Measurements from ENCODE around the gene FERMT3.
"Not testable (repeated sequence)": the region's sequence is repeated elsewhere in the genome, so short reads cannot be mapped to it uniquely, and the experiment has no call there.

Gene FERMT3

DNA sequence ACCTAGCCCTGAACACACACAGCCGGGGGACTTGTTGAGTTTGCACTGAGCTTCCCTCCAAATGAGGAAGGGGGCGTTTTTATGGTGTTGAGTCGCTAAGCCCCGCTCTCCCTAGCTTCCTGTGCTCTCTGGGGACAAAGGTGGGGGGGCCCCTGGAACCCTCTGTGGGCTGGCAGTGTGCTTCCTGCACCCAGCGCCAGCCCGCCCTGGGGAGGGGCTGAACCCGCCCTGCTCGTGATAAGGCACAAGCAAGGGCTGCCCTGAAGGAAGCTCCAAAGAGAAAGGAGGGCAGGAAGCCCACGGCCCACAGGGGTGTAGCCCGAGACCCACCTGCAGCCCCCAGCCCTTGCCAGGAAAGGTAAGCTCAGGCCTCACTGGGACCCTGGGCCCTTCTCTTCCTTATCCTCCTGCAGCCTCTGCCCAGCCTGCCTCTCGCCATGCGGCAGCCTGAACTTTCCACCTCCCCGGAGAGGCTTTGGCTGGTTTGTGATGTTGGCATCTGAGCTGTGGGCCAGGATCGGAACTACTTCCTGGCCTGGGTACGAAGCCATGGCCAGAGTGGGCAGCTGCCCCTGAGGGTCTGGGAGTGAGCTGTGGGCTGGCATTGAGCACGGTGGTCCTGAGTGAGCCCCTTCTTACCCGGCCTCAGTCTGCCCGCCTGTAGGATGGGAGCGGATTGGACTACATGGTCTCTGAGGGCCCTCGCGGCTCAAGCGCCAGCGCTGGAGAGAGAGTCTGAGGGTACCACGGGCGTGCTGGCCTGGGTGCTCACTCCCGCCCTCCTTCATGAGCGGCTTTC lies at the start of gene FERMT3:
Gene FERMT3 (plus strand): TSS at position 265 of the 799 bp plus-strand sequence. CDS start 644 bp downstream, outside the sequence.
- peak; percentile 73 to 76 for DNase-seq (ENCODE audit: low read depth in 2 of 2)

DNA sequence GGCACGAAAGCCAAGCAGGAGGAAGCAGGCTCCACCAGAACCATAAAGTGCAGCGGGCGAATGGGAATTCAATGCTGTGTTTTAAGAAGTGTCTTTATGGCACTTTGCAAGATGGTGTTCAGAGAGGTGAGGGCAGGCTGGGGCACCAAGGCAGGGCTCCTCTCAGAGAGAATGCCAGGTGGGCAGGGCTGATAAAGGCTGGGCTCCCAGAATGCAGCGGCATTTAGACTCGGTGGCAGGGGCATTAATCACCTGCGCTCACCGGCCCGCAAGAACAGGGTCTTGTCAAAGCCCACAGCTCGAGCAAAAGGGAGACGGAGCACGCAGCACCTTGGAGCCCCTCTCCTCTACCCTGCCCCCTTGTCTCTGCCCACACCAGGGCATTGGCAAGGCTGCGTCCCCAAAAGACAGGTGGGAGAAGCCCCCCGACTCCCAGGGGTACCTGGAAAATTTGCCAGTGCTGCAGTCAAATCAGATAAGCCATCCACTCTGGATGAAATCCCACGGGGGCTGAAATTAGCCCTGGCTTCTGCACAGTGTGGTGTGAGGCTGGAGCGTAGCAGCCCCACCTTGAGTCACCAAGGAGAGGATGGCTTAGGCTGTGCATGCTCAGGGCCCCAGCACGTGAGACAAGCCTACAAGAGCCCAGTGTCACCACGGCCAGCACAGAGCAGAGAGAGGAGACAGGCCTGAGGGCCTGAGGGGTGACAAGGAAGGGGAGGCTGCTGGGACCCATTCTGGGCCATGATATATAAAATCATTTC lies 48.7 kb upstream of the FERMT3 start:
- DNase-seq (ENCODE audit: low read depth in 2 of 2): no peak

DNA sequence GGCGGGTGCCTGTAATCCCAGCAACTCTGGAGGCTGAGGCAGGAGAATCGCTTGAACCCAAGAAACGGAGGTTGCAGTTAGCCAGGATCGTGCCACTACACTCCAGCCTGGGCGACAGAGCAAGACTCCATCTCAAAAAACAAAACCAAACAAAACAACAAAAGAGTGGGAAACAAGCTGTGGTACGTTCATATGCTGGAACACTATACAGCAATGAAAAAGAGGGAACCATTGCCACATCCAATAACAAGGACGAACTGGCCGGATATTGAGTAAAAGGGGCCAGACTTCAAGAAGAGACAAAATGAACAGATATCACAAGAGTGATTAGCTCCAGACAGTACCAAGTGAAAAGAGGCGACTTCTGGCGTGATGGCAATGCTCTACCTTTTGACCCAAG lies 45.5 kb upstream of the FERMT3 start:
- DNase-seq (ENCODE audit: low read depth in 2 of 2): no peak

DNA sequence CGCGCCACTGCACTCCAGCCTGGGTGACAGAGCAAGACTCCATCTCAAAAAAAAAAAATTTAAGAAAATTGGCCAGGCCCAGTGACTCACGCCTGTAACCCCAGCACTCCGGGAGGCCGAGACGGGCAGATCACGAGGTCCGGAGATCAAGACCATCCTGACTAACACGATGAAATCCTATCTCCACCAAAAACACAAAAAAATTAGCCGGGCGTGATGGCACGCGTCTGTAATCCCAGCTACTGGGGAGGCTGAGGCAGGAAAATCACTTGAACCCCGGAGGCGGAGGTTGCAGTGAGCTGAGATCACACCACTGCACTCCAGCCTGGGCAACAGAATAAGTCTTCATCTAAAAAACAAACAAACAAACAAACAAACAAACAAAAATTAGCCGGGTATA lies 43.8 kb upstream of the FERMT3 start:
- not testable (repeated sequence) for DNase-seq (ENCODE audit: low read depth in 2 of 2)

DNA sequence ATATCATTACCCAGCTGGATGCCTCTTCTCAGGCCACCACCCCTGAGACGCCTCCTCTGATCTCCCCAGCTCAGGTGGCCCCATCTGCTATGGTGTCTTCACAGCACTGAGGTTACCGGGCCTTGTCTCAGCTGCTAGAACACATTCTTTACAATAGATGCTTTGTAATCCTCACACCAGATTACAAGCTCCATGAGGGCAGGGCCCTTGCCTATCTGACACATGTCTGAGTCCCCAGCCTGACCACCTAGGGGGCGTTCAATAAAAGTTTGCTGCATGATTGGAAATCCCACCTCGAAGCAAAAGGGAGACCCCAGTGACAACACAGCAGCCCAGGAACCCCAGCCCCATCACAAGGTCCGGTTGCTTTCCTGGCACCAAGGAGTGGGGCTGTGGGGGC lies 42.6 kb upstream of the FERMT3 start:
- no peak for DNase-seq (ENCODE audit: low read depth in 2 of 2)

DNA sequence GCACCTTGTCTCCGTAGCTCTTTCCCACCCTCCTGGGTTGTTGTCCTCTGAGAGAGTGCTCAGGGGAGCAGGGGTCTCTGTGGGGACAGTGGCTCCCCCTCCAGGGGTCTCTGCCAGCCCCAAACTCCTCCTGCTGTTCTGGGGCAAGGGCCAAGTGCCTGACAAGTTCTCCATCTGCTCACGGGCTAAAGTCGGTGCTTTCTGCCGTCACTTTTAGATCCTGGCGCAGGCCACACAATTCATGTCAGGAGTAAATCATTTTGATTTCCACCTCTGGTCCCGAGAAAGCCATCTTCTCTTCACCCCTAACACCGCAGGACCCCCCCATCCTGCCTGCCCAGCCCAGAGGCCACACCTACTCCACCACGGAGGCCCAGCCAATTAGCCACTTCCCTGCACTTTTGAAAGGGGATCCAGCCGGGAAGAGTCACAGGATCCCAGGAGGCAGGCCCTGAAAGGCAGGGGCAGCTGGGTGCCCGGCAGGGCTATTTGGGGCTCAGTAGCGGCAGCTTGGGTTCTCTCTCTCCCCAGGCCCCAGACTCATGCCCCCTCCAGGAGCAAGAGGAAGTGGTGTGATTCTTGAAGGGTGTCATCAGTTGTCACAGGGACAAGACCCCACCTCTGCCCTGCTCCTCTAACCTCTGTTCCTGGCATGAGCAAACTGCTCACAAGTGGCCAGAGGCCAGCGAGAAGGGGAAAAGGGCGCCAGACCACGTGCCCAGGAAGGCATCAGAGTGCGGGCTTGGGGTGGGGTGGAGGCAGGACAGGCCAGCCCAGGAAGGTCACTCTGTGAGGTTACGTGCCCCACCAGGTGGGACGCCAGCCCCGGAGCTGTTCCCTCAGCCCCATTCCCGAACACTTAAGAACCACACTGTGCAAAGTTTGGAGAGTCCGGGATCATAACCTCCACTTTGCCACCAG lies 41.9 kb upstream of the FERMT3 start:
- DNase-seq (ENCODE audit: low read depth in 2 of 2): no peak

DNA sequence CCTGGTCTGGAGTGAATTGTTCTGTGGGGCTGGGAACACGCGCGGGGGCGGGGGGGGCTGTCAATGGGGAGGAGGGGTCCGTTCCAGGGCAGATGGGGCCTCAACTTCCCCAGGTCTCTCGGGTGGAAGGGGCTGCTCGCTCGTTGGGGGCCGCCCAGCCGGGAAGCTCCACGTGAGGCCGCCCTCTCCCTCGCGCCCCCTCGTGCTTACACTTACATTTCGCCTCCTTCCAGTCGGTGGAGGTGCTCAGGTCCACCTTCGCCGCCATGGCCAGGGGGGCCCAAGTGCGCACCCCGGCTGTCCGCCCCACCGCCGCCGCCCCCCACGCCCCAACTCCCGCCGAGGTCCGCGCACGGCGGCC lies 41.1 kb upstream of the FERMT3 start:
- DNase-seq (ENCODE audit: low read depth in 2 of 2): peak in 1 of 2 donors; percentile 11

DNA sequence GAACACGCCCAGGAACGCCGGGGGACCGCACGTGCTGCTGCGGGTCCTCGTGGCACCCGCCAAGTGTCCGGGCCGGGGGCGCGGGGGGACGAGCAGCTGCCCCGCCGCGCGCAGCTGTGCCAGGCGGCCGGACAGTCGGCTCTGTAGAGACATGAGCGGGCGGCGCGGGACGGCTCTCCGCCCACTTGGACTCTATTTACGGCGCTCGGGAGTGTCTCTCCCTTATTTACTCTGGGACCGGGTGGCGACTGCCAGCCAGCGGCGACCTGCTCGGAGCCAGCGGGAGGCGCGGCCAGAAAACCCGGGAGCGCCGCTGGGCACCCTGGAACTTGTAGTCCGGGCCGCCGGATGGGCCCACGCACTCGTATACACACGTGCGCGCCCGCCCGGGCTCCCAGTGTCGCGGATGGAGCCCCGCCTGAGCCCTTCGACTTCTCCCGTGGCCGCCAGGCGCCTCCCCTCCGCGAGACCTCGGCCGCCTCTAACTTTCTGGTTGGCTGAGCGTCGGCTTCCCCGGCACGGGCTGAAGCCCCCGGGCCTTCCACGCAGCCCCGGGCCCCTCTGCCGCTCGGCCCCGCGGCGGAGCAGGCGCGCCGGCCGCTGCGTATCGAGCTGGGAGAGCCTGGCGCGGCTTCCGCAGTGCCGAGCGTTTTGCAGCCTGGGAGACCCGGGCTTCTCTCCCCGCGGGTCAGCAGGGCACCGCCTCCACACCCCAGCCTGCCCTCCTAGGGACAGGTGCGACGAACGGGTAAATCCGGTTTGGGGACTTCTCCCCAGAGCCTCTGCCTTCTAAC lies 40.5 kb upstream of the FERMT3 start, which contains the start of gene MACROD1:
Gene MACROD1 (minus strand): TSS at position 272 of the 794 bp plus-strand sequence. CDS start 119 bp downstream, at position 153.
- peak; percentile 78 to 82 for DNase-seq (ENCODE audit: low read depth in 2 of 2)

DNA sequence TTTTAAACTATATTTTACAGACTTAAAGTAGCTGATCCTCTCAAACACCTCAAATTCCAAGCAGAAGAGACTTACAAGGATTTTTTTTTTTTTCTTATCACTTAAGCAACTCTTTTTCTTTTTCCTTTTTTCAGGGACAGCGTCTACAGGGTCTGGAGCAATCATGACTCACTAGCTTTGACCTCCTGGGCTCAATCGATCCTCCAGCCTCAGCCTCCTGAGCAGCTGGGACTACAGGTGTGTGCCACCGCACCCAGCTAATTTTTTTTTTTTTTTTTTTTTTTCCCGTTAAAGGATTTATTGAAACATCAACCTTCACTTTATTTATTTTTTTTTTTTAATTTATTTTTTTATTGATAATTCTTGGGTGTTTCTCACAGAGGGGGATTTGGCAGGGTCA lies 36.1 kb upstream of the FERMT3 start:
- no peak for DNase-seq (ENCODE audit: low read depth in 2 of 2)

DNA sequence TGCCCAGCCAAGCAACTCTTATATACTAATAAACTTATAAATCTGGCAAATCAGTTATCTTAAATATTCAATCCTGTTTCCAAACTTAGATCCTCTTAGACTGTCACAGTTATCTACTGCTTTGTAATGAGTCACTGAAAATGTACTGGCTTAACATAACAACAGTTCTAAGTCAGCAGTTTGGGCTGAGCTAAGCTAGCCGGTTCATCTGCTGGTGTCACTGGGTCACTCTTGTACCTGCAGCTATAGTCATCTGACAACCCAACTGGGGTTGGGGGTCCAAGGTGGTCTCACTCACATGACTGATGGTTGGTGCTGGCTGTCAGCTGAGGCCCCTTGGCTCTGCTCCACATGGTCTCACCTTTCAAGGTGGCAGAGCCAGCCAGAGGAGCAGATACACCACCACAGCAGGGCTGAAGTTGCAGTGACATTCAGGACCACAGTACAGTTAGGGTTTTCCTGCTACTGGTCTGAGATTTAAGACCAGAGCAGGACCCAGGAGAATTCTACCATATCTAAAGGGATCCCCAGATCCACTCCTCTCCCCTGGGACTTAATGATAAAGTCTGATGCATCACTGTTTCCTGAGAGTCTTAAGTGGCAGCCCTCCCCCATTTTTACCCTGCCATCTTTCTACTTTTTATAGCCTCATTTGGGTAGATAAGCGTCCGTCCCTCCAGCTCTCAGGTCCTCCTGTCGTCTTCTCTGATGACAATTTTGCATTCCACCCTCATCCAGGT lies 32.7 kb upstream of the FERMT3 start:
- DNase-seq (ENCODE audit: low read depth in 2 of 2): no peak

DNA sequence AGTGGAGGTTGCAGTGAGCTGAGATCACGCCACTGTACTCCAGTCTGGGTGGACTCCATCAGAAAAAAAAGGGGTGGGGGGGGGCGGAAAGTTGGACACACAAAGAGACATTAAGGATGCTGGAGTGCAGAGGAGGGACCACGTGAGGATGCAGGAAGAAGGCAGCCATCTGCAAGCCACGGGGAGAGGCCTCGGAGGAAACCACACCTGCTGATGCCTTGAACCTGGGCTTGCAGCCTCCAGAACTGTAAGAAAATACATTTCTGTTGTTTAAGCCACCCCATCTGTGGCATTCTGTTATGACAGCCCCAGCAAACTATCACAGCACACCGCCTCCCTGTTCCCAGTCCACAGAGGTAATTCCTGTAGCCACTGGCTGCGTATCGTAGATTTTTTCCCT lies 29.8 kb upstream of the FERMT3 start:
- no peak for DNase-seq (ENCODE audit: low read depth in 2 of 2)

DNA sequence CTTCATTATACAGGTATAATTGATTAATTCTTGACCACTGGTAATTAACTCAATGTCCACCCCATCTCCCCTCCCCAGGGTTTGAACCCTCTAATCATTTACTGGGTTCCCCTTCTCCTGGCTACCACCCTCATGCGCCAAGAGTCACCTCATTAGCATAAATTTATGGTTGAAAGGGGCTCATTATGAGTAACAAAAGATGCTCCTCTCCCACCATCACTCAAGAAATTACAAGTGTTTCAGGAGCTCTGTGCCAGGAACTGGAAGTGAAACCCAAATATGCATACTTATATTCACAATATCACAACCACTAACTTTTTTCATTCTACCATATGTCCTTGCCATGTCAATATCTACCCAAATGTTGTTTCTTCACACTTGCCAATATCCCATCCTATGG lies 28.3 kb upstream of the FERMT3 start:
- no peak for DNase-seq (ENCODE audit: low read depth in 2 of 2)

DNA sequence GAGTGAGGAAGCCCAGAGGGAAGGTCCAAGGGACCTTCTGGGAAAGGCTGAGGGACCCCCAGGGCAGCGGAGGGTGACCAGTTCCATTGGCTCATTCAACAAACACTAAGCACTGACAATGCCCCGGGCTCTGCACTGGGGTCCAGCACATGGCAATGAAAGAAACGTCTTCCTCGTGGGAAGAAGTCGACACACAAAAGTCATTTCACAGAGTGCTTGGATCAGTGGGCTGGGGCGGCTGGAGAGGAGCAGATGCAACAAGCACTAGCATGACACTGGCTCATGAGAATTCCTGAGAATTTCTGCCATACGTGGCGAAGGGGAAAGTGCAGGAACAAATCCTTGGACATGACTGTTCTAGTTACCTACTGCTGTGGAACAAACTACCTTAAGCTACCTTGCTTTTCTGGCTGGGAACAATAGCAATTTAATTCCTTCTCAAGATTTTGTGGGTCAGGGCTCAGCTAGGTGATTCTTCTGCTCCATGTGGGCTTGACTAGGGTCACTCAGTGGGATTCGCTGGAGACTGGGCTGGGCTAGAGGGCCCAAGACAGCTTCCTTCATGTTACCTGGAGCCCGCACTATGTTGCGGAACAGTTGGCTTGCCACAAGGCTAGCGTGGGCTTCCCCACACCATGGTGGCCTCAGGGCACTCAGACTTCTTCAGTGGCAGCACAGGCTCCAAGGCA lies 27.4 kb upstream of the FERMT3 start:
- DNase-seq (ENCODE audit: low read depth in 2 of 2): no peak

DNA sequence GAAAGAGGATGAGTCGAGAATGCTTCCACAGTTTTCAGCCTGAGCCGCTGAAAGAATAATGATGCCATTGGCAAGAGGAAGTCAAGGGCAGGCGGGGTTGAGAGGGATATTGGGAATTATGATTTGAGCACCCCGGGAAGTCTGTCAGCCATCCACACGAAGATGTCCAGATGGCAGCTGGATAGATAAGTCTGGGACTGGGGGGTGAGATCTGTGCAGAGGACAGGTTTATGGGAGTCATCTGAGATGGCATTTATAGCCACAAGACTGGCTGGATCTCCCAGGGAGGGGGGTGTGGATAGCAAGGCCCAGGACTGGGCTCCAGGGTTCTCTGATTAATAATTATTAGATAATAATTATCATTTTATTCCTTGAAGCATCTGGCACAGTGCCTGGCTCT lies 25.6 kb upstream of the FERMT3 start:
- DNase-seq (ENCODE audit: low read depth in 2 of 2): no peak

DNA sequence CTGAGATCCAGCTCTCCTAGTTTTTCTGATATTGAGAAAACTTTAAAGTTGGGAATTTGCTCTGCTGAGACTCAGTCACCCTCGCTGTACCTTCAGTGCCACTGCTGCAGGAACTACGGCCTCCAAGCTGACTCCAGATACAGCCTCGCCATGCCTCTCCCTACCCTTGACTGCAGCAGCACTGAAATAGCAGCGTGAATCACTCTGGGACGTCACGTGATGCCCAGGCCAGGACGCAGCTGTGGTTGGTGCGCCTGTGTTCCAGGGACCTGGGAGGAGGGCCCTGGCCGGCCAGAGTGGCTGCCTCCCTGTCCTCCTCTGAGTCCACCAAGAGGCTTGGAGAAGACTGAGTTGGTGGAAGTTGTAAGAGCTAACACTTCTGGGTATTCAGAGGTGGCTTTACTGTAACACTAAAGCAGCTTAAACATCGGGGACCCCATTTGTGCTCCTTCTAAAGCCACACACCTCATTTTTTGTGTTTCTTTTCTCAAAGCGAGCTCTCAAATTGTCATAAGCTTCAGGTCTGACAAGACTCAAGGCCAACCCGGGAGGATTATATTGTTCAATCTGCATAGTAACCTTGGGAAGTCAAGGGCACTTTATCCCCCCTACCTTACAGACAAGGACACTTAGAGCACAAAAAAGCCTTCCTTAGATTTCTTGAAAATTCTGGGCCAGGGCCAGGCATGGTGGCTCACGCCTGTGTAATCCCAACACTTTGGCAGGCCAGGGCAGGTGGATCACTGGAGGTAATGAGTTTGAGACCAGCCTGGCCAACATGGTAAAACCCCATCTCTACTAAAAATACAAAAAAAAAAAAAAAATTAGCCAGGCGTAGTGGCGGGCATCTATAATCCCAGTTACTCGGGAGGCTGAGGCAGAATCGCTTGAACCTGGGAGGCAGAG lies 24.8 kb upstream of the FERMT3 start:
- peak; percentile 39 to 45 for DNase-seq (ENCODE audit: low read depth in 2 of 2)

DNA sequence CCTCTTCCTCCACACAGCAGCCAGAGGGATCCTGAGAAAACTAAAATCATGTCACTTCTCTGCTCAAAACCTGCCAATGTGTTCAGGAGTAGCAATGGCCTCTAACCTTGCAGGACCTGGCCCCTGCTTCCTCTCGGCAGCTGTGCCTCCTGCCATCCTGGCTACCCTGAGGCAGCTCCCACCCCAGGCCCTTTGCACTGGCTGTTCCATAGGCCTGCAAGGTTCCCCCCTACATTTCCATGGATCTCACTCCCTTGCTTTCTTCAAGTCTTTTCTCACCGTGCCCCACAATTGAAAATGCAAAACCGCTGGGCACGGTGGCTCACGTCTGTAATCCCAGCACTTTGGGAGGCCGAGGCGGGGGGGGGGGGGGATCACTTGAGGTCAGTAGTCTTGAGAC lies 22.6 kb upstream of the FERMT3 start:
- DNase-seq (ENCODE audit: low read depth in 2 of 2): no peak

DNA sequence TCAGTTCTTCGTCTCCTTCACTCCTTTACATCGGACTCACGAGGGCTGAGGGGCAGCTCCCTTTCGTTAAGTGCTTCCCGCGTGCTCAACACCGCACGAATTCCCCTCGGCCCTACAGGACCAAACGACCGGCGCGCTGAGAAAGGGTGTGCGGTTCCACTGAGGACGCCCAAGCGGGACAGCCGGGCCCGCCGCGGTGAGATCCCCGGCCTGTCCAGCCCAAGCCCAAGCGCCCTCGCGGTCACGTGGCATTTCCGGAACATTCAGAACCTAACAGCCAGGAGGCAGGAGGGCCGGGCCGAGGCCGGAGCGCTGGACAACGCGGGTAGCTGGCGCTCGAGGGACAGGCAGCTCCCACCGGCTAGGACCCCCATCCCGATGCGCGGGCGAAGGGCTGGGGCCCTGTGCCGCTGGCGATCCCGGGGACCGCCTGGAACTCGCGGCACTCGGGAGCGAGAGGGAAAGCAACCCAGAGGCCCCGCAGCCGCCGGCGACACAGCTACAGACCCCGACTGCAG lies 21.3 kb upstream of the FERMT3 start:
- DNase-seq (ENCODE audit: low read depth in 2 of 2): peak in 1 of 2 donors; percentile 20

DNA sequence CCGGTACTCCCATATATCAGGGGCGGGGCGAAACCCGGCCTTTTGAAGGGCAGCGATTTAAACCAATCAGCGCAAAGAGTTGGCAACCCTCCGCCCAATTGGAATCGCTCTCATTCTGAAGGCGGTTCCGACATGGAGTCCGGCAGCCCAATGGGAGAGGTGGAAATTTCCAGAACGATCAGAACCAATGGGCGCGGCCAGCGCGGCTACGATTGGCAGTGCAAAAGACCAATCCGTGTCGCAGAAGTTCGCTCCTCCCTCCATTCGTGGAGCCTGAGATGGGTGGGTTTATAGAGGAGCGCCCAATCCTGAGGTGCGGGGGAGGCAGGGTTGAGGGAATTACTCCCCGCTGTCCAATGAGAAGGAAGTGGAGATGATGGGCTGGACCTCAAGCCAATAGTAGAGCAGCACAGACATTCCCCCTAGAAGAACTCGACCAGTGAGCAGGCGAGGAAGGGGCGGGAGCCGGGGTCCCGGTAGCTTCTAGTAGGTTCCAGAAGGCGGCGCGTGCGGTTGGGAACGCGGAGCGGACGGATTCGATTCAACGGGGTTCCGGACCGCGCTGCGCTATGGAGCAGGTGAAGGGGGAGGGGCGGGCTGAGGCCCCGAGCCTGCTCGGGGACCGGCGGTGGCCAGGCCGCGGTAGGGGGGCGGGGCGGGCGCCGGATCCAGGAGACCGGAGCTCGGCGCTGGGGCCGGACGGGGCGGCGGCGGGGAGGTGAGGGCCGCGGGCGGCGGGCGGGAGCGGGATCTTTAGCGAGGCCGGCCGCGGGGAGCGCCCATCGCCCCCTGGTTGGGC lies 20.6 kb upstream of the FERMT3 start, which contains the start of gene STIP1:
Gene STIP1 (plus strand): TSS at position 479 of the 799 bp plus-strand sequence. CDS start 91 bp downstream, at position 570.
- peak; percentile 96 to 97 for DNase-seq (ENCODE audit: low read depth in 2 of 2)

Data from stimulated activated CD8-positive, alpha-beta memory T cell treated with anti-CD3 and anti-CD28 coated beads, Interleukin-15, amount 100 ng/mL, for 48 hours (primary cell).